Fibroblast of lung (primary cell): Measurements from ENCODE around the gene CEACAM20. TPM values are rescaled to one million over a fixed set of nuclear protein-coding genes. Genes with fewer than 3 reads are reported as not detected.
A peak's percentile ranks its signal among the peaks of the same experiment; 100 is the strongest.

Experiments
- DNase-seq, 2 donors: peaks; one replicate each; pipeline versions ENCODE4 v3.0.0 to v3.0.0-alpha.2; 2010; ENCODE audit warnings: low read depth in 2 of 2
- H2AFZ ChIP-seq: 2 replicates; pipeline ENCODE4 v1.5.1; 2012; ENCODE audit warnings: low read length, control low read depth, inconsistent platforms
- H3K27ac ChIP-seq: 2 replicates; pipeline ENCODE4 v1.5.1; 2011; ENCODE audit warnings: low read length, control low read depth; ENCODE audit not compliant: insufficient read depth
- H3K27me3 ChIP-seq: 2 replicates; pipeline ENCODE4 v1.5.1; 2011; ENCODE audit warnings: mild to moderate bottlenecking, low read length; ENCODE audit not compliant: control insufficient read depth, insufficient read depth
- H3K36me3 ChIP-seq: 2 replicates; pipeline ENCODE4 v1.5.1; 2011; ENCODE audit warnings: low read length; ENCODE audit not compliant: control insufficient read depth, insufficient read depth
- H3K4me1 ChIP-seq: 2 replicates; pipeline ENCODE4 v1.5.1; 2011; ENCODE audit warnings: low read length; ENCODE audit not compliant: control insufficient read depth, insufficient read depth; ENCODE audit errors: extremely low read depth
- H3K4me2 ChIP-seq: 2 replicates; pipeline ENCODE4 v1.5.1; 2011; ENCODE audit warnings: low read length, control low read depth; ENCODE audit not compliant: insufficient read depth; ENCODE audit errors: extremely low read depth
- H3K4me3 ChIP-seq, 4 experiments: fragments of 200-600 bp in 1 of 4; sonication (generic) in 1 of 4; replicated peaks in 1 of 4; 2 replicates each; pipeline ENCODE4 v1.5.1; 2011 to 2016; ENCODE audit warnings: low read length in 4 of 4, low read depth in 3 of 4, mild to moderate bottlenecking in 3 of 4, control low read depth in 2 of 4, inconsistent platforms in 1 of 4, mixed read lengths in 1 of 4; ENCODE audit not compliant: insufficient read depth in 1 of 4; ENCODE audit errors: control extremely low read depth in 1 of 4
- H3K79me2 ChIP-seq: 2 replicates; pipeline ENCODE4 v1.5.1; 2012; ENCODE audit warnings: mild to moderate bottlenecking, low read length, inconsistent platforms; ENCODE audit not compliant: control insufficient read depth, insufficient read depth
- H3K9ac ChIP-seq: 2 replicates; pipeline ENCODE4 v1.5.1; 2011; ENCODE audit warnings: mild to moderate bottlenecking, low read length, control low read depth; ENCODE audit not compliant: insufficient read depth
- H3K9me3 ChIP-seq: 2 replicates; pipeline ENCODE4 v1.5.1; 2012; ENCODE audit warnings: low read depth, low read length; ENCODE audit not compliant: control insufficient read depth, insufficient read depth
- H4K20me1 ChIP-seq: 2 replicates; pipeline ENCODE4 v1.5.1; 2011; ENCODE audit warnings: low read length; ENCODE audit not compliant: control insufficient read depth, insufficient read depth; ENCODE audit errors: extremely low read depth
- EZH2 ChIP-seq: IDR thresholded peaks from 2 replicates; pipeline ENCODE4 v1.5.1; 2012; ENCODE audit warnings: low read length, control low read depth, mild to moderate bottlenecking; ENCODE audit errors: missing control alignments
- polyA plus RNA-seq, 2 donors: library from polyadenylated mRNA; depleted of rRNA in 1 of 2; stranded (reverse) in 1 of 2; unstranded in 1 of 2; fragments of >200 nt; gene quantifications; 2 replicates each; pipeline ENCODE4 v1.2.1, GENCODE V29; 2011 to 2012; ENCODE audit warnings: missing spikeins in 1 of 2
- total RNA-seq: library from RNA; depleted of rRNA; stranded (reverse); fragments of >200 nt; gene quantifications from 2 replicates; pipeline ENCODE4 v1.2.1, GENCODE V29; 2014
- TF ChIP-seq, protein P1 (sequence below), 2 donors: IDR thresholded peaks in 1 of 2; conservative IDR thresholded peaks in 1 of 2; 1 replicate in 1 of 2; 2 replicates in 1 of 2; pipeline ENCODE4 v1.5.1; 2011 to 2012; ENCODE audit warnings: low read length in 2 of 2, control low read depth in 1 of 2, inconsistent platforms in 1 of 2, low read depth in 1 of 2, mild to moderate bottlenecking in 1 of 2

Gene CEACAM20
- total and polyA plus RNA-seq, 2 donors (not counting 1 experiment from before 2014, with no cell fraction given), result not detected

DNA sequence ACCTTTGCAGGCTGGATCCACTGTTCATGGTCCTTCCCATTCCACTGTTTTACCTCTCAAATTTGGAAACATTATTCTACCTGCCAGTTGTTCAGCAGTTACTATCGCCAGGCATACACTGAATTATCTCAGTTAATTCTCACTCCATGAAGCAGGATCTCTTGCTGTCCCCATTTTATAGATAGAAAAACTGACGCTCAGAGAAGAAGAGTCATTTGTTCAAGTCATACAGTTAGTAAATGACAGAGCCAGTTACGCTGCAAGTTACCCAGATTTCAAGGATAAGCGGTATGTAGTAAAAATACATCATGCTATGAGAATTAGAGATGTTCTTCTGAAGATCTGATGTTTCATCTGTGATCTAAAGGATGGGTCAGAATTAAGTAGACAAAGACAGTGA, 43.7 kb upstream of the CEACAM20 start:
- Histone ChIP-seq H4K20me1 (no peaks in the 10 kb centered on the region), H3K27ac (no peak overlapping the region), H3K4me3 (no peak overlapping the region), H3K4me2 (no peak overlapping the region), H3K9me3 (no peaks in the 10 kb centered on the region), H2AFZ (no peak overlapping the region), H3K79me2 (no peaks in the 10 kb centered on the region), H3K4me1 (no peaks in the 10 kb centered on the region), H3K27me3 (no peaks in the 10 kb centered on the region), H3K36me3 (no peaks in the 10 kb centered on the region), H3K9ac (no peak overlapping the region)
- DNase-seq, result no peak
- TF ChIP-seq, protein P1, sequence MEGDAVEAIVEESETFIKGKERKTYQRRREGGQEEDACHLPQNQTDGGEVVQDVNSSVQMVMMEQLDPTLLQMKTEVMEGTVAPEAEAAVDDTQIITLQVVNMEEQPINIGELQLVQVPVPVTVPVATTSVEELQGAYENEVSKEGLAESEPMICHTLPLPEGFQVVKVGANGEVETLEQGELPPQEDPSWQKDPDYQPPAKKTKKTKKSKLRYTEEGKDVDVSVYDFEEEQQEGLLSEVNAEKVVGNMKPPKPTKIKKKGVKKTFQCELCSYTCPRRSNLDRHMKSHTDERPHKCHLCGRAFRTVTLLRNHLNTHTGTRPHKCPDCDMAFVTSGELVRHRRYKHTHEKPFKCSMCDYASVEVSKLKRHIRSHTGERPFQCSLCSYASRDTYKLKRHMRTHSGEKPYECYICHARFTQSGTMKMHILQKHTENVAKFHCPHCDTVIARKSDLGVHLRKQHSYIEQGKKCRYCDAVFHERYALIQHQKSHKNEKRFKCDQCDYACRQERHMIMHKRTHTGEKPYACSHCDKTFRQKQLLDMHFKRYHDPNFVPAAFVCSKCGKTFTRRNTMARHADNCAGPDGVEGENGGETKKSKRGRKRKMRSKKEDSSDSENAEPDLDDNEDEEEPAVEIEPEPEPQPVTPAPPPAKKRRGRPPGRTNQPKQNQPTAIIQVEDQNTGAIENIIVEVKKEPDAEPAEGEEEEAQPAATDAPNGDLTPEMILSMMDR (conservative IDR thresholded peaks at IDR 0.05 in 1 of 2, IDR thresholded peaks at IDR 0.05 in 1 of 2; ENCODE audit: low read depth in 1 of 2, low read length in 2 of 2), result no peak
- no peak for TF ChIP-seq EZH2

DNA sequence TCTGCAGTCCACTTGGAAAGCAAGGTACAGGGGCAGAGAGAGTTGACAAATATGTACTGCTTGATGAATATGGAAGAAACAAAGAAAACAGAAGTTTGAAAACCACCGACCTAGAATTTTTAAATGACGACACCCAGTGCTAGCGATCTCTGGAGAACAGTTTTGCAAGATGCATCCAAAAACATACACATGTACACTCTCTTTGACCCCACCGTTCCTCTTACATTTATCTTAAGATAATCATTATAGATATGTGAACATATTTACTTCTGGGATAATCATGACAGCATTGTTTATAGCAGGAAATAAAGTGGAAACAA, 43.1 kb upstream of the CEACAM20 start:
- no peaks in the 10 kb centered on the region for H3K9me3 ChIP-seq
- no peak overlapping the region for H2AFZ ChIP-seq
- no peaks in the 10 kb centered on the region for H3K27me3 ChIP-seq
- H3K9ac ChIP-seq, result no peak overlapping the region
- no peaks in the 10 kb centered on the region for H3K79me2 ChIP-seq
- DNase-seq, result no peak
- no peak overlapping the region for H3K27ac ChIP-seq
- H3K4me2 ChIP-seq, result no peak overlapping the region
- TF ChIP-seq EZH2, result no peak
- TF ChIP-seq, protein P1 (conservative IDR thresholded peaks at IDR 0.05 in 1 of 2, IDR thresholded peaks at IDR 0.05 in 1 of 2; ENCODE audit: low read depth in 1 of 2, low read length in 2 of 2), result no peak
- no peaks in the 10 kb centered on the region for H4K20me1 ChIP-seq
- no peaks in the 10 kb centered on the region for H3K36me3 ChIP-seq
- H3K4me1 ChIP-seq, result no peaks in the 10 kb centered on the region
- no peak overlapping the region for H3K4me3 ChIP-seq

DNA sequence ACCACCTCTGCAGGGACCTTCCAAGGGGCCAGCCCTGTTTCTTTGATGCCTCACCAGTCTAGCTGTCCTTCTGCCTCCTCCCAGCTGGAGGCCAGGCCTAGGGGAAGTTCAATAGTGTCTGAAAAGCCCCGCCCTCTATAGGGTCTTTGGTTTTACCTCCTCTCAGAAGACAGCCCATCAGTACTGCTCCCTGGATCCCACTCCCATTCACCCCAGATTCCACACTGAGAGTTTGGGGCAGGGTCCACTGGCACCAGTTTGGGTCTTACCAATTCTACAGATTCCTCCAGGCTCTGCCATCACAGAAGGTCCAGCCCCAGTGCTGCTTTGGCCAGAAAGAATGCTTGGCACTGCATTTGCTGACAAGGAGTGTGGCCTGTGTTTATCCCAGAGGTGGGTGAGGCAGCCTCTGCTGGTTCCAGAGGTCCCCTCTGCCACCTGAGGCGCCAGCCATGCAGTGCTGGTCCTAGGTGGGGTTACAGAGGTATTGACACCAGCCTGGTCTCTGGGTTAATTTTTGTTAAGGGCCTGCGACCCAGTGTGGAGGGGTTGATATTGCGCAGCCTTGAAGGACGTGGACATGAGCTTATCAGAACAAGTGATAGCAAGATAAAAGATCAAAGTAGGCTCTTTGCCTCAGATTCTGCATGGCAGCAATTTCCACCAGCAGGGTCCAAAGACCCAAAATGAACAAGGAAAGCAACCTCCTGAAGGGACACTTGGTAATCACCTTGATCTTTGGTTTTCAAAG, 42.5 kb upstream of the CEACAM20 start:
- Histone ChIP-seq H3K9ac (no peak overlapping the region), H3K27me3 (no peaks in the 10 kb centered on the region), H3K4me3 (no peak overlapping the region), H3K9me3 (no peaks in the 10 kb centered on the region), H3K4me2 (no peak overlapping the region), H3K79me2 (no peaks in the 10 kb centered on the region), H3K4me1 (no peaks in the 10 kb centered on the region), H4K20me1 (no peaks in the 10 kb centered on the region), H3K27ac (no peak overlapping the region), H2AFZ (peak overlapping the region; percentile 9), H3K36me3 (no peaks in the 10 kb centered on the region)
- DNase-seq, result no peak
- no peak for TF ChIP-seq EZH2
- TF ChIP-seq, protein P1 (conservative IDR thresholded peaks at IDR 0.05 in 1 of 2, IDR thresholded peaks at IDR 0.05 in 1 of 2; ENCODE audit: low read depth in 1 of 2, low read length in 2 of 2), result no peak
